COLO829 (cell line): ENCODE results near the gene MINDY4.

ENCODE experiments used
- DNase-seq: peaks from one replicate; pipeline ENCODE4 v3.0.0; 2012; ENCODE audit warnings: low spot score

MINDY4 gene

GRCh38 chr7:30903146-30903545 lies 131.9 kb downstream of the MINDY4 start:
- no peak for DNase-seq

DNA sequence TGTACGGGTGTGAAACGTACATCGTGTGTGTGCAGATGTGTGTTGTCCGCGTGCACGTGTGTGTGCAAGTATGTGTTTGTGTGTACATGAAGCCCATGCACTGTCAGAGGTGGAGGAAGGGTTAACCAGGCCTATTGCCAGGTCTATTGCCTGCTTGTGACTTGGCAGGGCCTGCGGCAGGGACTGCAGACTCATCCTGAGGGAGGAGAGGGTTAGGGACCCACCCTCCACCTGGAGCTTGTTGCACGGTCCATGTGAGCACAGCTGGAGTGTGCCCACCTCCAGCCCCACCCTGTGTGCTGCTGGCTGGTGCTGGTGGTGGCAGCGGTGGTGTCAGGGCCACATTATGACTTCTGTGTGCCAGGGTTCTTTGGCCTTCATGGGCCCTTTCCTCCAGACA lies 133.3 kb downstream of the MINDY4 start:
- no peak for DNase-seq

DNA sequence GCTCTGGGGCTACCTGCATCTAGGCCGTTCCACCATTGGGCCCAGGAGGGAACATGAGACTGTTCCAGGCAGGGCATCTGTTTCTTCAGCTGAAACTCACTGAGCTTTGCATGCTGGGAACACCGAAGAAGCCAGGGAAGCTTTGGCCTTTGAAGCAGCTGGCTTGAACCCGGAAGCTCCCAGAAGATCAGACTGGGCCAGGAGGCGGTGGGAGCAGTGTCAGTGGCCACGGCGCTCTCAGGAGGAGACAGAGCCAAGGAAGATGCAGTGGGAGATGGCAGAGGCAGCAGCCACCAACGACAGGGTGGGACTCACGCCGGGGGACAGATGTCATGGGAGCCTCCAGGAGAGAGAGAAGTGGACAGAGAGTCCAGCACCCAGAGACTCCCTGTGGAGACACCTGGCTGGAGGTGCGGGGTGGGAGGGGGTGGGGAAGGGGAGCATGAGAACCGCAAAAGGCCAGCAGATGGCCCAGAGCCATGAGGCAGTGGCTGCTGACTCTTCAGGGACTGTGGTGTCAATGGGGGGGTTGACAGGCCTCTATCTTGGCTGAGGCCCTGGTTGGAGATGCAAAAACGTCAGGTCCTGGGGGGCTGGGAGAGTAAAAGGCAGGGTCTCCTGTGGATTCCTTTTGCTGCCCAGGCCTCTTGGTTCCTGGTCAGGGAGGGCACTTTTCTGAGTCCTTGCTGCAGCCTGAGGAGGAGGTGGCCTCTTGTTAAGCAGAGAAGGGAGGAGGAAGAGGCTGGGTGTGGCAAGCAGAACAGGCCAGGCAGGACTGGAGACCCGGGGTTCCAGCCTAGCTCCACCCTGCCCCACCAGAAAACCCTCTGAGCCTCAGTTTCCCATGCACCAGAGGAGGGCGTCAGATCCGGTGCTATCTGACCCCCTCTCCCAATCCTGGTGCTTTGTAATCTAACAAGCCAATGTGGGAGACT lies 134.1 kb downstream of the MINDY4 start:
- DNase-seq = no peak

GRCh38 chr7:30906014-30906413 lies 134.8 kb downstream of the MINDY4 start:
- no peak for DNase-seq

DNA sequence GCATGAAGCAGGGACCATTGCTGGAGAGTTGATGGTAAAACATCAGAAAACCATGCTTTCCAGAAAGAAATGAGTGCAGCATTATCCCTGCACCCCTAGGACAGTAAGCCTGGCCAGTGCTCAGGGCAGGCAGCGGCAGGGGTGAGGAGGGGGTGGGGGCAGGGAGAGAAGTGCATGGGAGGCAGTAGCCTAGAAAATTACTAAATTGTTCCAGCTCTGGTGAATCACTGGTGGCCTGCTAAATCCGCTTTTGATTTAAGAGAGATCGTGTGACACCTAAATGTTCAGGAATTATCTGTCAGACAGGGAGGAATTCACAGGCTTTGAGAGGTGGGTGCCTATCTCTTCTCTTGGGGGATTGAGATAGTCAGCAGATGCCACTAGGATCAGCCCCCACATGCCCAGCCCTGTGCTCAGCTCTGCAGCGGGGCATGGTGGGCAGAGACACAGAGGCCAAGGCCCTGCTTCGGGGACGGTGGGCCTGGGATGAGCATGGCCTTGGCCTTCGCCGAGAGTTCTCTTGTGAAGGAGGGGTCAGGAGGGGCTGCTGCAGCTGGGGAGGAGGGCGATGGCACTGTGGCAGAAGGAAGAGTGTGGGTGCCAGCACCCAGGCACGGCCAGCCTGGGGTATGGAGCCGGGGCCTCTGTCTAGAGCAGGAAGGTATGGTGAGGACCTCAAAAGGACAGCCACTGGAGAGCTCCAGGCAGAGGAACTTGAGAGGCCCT lies 135.5 kb downstream of the MINDY4 start:
- DNase-seq = no peak

GRCh38 chr7:30907527-30908267 lies 136.5 kb downstream of the MINDY4 start:
- no peak for DNase-seq

DNA sequence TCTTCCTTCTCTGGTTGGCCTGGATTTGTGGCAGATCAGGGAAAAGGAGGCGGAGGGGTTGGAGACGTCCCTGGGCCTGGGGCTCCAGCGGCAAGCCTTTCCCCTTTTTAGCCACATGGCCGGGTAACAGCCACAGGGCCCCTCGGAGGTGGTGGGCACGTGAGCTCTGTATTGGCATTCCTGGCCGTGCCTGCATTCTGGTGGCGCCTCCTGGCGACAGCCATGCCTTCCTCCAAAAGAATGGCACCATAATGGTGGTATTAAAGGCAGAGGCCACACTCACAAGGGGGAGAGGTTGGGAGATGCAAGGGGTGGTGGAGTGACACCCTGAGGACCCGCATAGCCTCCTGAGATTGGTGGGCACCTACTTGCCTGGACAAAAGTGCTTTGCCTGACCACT lies 137.5 kb downstream of the MINDY4 start:
- no peak for DNase-seq

- no peak for DNase-seq
These were observed 138.2 kb downstream of the MINDY4 start for GRCh38 chr7:30909431-30909830.

GRCh38 chr7:30910411-30911073 lies 139.3 kb downstream of the MINDY4 start:
- DNase-seq = no peak

DNA sequence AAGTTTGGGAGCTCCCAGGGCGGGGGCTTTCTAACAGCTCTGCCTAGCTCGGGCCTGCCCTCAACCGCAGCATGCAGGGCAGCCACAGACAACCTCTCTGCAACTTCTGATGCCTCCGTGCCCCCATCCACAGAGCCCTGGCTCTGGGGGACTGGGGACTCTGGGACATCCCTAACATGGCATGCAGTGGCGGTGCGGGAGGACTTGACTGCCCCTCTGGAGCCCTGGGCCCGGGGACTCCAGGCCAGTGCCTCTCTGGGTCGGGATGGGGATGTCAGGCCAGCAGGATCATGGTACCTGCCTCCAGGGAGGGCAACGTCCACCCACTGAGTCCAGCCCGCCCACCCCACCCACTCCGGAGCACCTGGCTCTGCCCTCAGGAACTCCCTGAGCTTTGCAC lies 139.9 kb downstream of the MINDY4 start:
- no peak for DNase-seq

- DNase-seq = no peak
These were observed 140.3 kb downstream of the MINDY4 start, which contains the start of gene AQP1 for GRCh38 chr7:30911561-30911969. Gene AQP1 (plus strand): TSS chr7:30911853. CDS start chr7:30911910, 57 bp downstream.

GRCh38 chr7:30912021-30912730 lies 141.0 kb downstream of the MINDY4 start:
- DNase-seq = no peak

- no peak for DNase-seq
These were observed 141.4 kb downstream of the MINDY4 start for GRCh38 chr7:30912731-30912985.

GRCh38 chr7:30912986-30913811 lies 142.0 kb downstream of the MINDY4 start:
- DNase-seq = no peak

DNA sequence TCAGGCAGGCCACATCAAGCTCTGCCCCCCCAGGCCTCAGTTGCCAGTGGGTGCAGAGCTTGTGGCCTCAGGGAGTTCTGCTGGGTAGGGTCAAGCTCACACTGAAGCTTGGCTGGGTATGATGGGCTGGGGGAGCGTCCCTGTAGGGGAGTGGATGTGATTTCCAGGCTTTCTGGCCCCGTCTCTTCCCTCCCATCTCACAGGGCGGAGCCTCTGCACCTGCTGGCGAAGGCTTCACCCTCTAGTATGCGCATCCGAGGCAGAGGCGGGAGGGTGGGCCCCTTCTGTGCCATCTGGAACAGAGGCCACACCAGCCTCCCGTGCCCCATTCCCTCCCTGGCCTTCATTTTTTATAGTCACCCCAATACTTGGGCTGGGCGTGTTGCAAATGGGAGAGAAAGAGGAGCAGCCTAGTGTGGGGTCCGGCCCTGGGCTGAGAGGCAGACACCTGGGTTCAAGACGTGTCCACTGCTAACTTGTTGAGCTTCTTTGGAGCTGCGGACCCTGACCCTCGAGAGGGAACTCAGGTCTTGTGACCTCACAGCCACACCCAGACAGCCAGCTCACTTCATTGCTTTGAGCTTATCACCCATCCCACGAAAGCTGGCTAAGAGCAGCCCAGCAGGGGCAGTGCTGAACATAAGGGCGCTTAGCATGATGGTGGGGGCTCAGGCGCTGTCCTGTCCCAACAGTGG lies 142.8 kb downstream of the MINDY4 start:
- DNase-seq = no peak

DNA sequence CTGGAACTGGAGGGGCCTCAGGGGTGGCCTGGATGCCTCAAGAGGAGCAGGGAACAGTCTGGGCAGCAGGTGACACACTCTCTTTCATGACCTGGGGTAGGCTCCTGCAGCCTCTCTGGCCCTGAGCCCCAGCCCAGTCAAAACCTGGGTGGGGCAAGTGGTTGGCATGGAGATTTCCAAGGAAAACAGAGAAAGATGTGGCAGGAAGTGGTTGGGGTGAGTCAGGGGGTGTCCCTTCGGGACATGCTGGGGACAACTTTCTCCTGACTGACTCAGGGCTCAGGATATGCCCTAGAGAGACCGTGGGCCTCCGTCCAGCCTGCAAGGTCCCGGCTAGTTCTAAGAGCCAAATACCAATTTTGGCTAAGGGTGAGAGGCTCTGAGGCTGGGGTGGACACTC lies 143.4 kb downstream of the MINDY4 start:
- DNase-seq = no peak

DNA sequence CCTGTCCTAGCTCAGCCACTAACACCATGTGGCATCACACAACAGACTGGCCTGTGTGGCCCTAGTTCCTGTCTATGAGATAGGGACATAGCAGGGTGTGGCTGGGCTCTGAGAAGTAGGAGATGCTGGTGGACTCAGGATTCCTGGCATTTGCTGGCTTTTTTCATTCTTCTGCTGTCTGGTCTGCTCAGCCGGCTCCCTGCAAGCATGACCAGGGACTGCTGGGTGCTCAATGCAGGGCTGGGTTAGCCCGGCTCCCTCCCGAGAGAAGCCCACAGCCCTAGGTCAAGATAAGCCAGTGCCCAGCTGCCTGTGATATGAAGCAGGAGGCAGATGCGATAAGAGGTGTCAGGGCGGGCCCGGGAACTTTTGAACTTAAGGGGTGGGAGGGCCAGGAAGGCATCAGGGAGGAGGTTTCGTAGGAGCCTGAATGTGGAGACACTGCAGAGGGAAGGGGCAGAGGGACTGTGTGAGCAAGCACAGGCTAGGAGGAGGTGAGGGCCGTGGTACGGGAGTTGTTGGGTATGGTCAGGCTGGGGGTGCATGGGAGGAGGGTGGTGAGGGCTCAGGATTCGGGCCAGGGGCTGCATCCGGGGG lies 143.9 kb downstream of the MINDY4 start:
- no peak for DNase-seq

GRCh38 chr7:30915751-30916150 lies 144.5 kb downstream of the MINDY4 start:
- no peak for DNase-seq

GRCh38 chr7:30916255-30916654 lies 145.0 kb downstream of the MINDY4 start:
- no peak for DNase-seq

DNA sequence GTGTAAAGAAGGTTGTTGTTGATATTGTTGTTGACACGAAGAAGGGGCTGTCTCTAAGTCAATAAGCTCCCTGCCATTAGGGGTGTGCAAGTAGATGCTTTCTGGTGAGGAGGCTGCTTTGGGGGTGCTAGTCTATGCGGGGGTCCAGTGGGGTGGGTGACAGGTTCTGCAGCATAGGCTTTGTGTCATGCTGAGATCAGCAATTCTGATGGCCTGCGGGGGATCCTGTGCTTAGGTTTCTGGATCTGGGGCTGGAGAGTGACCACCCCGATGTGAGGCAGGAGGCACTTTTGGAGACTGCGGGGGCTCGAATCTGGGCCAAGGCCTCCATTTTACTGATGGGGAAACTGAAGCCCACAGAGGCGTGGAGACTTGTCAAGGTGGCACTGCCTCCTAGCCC lies 145.6 kb downstream of the MINDY4 start:
- no peak for DNase-seq
